HG02763 (cell line): ENCODE measurements around the gene B4GALT6.

Experiments used
- ATAC-seq: cut with Tn5 transposase; IDR thresholded peaks from one replicate; pipeline ENCODE4 v1.9.1; 2021; ENCODE audit warnings: mild to moderate bottlenecking, moderate library complexity; ENCODE audit not compliant: unreplicated experiment

B4GALT6 gene

DNA sequence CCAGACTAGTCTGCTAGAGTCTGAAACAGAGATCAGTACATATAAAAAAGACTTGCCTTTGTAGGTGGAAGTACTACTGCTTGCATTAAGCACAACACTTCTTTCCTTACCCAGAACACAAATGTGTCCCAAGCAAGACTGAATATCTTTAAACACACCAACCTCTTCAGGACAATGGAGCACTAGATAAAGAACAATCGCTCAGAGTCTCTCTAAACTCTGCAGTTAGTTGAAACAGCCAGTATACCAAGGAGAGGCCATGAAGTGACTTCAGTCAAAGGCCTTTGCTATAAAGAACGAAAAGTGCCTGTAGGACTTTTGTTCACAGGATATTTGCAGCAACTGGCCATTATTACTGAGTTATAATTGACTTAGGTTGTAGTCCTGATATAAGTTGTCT lies 9.9 kb upstream of the B4GALT6 start:
- ATAC-seq: no peak

DNA sequence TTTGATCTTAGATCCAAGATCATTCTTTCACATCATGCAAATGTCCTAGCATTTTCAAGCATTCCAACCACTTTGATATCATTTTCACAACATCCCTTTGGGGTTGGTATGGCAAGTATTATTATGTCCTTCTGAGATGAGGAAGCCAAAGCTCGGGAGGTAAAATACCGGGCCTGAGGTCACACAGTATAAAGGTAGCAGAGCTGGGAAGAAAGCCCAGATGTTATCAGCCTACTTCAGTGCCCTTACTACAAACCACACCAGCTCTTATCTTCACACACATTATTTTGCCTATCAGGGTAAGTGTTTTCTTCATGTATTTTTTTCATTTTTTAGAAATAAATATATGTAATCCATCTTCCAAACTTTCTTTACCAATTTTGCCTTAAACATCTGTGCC lies 4.2 kb upstream of the B4GALT6 start:
- ATAC-seq: no peak

DNA sequence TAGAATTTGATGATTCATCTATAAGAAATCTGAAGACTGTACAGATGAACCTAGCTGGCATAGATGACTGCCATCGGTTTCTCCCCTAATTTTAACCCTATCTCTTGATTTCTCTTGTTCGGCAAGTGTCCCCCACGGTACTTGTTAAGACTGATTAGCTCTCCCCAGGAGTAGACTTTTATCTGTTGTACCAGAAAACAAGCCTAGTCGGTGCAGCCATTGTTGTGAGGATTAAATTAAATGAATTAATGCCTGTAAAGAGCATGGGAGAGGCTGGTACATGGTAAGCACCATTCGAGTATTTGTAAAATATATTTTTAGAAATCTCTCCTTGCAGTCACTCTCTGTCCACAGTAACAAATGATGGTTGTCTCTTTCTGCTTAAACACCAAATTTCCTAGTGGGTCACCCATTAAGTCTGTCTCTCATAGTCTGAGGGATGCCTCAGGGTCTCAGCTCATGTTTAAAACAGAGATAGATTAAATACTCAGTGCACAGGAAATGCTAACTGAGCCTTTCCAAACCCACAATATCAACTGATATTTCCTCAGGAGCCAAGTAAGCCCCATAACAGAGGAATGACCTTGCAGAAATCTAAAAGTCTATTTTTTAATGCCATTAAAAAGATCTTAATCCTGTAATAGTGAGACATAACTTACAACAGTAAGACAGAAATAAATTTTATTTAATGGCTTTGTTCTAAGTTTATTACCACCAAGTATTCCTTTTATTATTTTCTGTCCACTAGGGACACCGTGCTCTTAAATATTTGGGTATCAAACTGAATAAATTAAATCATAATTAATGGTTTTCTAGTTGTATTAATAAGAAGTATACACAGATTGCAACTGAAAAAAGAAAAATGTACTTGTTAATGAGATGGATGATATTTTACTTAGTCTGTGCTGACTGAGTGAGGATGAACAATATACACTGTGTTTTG lies 2.9 kb upstream of the B4GALT6 start:
- ATAC-seq: no peak

DNA sequence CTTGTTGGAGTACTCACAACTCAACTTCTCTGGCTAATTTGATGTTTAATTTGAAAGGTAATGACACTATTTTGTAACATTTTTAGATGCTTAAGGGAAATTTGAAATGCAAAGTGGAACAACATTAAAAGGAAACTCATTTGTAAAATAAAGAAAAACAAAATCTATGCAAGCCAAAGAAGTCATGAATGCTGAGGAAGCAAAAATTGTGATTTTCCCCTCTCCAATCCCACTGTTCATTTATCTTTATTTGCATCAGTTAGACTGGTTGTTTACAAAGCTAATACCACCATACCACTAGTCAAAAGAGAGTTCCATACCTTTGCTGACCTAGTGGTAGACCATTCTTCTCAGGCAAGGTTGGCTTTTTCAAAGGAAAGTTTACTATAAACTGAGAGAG lies 2.2 kb upstream of the B4GALT6 start:
- no peak for ATAC-seq

DNA sequence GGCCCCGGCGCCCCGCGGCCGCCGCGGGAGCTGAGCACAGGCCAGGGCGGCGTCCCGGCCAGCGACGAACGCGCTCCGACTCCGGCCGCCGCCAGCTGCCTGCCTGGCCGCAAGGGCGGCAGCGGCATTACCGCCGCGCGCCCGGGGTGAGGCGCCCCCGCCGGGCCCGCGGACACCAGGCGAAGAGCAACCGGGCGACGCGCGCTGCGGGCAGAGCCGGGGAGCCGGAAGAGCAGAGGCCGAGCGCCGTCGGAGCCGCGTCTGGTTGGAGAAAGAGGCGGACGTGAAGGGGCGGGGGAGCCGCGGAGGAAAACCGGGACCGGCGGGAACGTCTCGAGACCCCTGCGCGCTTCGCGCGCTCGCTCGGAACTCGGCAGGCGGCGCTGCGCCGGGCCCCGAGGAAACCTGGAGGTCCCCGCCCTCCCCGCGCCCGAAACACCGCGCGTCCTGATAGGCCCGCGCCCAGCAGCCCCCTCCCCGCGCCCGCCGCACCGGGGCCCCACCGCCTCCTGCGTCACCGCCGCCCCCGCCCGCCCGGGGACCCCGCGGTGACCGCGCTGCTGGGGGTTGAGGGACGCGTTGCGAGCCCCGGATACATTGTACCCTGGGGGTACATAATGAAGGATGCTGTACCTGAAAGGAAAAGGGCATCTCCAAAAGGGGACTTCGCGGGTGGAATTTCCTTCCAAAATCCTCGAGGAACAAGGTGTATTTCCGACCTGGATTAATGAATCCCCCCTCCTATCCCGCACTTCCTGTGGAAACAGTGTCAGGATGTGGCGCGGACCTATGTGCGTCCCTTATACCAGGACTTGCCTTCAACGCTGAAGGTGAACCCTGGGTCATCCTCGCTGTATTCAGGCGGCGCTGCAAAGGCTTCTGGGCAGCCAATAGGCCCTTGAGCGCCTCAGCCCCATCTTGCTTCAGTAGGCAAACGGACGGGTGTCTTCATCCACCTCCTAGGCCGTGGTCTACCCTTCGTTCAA lies 1.0 kb upstream of the B4GALT6 start:
- peak; percentile 70 for ATAC-seq

DNA sequence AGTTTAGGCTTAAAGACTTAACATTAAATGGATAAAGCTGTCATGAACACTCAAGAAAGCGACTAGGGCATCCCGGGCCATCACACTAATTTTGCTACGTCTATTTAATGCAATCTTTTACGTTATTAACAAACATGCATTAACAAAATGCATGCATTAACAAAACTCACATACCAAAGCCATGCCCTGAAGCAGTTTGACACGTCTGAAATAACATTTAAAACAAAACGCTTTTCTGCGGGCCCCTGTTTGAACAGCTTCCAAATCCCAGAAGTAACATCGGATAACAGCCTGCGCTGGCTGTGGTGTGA lies 458 bp downstream of the B4GALT6 start:
- no peak for ATAC-seq

DNA sequence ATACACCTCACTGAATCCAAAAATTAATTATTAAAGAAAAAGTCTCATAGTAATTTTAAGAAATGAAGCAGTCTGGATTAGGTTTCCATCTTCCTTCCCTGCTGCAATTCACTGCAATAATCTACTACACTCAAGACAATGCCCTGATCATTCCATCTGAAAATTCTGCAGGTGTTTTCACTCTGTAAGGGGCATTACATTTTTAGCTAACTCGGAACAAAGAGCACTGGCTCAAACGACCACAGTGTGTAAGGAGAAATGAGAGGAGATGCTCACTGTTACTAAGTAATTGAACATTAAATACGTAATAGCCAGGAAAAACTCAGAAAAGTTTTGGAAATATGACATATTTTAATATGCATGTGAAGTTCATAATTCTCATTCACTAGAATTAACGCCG lies 1.3 kb downstream of the B4GALT6 start:
- ATAC-seq: no peak

DNA sequence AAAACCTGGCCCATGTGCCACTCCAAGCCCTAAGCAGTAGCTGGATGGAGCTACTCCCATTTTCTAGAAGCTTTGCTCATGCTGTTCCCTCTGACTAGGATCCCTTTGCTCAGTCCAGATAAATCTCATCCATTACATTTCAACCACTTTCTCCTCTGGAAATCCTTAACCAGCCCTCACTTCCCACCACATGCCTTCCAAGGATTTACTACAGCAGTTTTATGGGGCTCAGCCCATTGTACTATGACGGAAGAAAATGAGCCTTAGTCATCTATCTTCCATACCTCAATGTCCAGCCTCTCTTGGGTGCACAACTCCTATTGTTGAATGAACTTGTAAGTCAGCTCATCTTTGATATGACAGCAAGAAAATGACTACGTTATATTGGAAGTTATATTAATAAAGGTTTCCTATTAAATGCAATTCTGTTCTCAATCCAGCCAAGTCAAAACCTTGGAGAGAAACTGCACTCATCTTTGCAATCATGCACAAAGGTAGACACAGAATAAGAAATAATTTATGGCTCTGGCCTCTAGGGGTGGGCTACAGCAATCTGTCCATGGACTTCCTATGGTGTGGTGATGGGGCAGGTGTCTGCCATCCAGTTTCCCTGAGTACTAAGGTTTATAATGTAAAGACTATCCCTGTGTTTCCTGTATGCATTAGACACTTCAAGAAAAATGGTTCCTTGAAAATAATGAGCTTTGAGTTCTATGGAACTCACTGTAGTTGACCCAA lies 3.4 kb downstream of the B4GALT6 start:
- ATAC-seq: no peak

DNA sequence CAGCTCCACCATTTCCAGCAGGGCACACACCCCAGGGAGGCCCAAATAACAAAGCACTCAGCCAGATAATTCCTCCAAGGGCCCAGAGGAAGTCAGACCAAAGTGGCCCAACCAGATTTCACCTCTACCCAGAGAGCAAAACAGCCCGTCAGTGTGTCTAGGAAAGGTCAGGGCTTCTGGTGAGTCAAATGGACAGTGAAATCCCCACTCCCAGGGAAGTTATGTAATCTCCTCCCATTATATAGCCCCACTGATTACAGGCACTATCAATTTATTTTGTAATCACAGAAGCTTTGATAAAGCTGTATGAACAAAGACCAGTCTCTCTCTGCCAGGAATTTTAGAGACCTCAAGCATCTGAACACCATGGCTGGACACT lies 4.0 kb downstream of the B4GALT6 start:
- no peak for ATAC-seq

DNA sequence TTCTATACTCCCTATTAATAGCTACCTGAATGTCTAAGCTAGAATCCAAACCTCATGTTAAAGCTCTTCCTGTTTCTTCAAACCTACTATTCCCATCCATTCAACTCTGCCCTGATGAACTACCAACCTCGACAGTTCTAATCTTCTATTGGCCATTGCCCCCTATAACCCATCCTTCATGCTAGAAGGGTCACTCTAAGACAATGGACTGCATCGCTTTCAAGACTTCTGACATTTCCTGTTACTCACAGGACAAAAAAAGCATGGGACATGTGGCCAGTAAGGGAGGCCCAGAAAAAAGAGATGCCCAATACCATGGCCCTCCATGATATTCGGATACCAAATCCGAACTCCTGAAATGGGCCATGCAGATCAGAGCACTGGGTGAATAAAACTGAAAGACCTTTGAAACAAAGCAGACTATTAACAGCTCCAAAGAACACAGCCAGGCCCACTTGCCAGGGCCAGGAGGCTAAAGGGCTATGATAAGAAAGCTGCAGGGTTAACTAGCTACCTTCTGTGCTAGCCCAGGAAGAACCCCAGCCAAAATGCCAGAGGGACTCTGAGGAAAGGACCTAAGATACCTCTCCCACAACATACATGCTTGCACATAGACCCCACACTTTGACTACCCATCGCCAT lies 4.5 kb downstream of the B4GALT6 start:
- no peak for ATAC-seq

DNA sequence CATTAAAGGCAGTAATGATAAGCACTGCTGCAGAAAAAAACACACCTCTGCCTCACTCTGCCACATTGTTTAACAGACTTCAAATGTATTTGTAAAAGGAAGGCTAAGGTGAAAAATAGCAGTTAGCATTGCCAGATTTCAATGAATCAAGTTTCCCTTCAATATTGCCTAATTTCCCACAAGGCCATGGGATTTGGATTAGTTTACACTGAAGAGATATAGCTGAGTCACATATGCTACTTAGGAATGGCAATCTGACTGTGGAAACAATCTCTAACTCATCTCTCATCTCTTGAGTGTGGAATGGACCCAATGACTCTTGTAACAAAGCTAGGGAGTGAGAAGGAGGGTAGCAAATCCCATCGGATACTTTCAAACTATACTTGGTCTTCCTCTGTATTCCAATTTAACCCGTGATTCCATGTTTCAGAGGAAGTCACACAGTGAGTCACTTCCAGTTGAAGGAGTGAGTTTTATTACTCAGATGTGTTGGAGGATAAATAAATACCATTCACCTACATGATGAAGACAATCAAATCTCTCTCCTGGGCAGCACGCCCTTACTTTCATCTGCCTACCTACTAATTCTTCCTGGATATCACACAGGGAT lies 5.1 kb downstream of the B4GALT6 start:
- ATAC-seq: no peak

DNA sequence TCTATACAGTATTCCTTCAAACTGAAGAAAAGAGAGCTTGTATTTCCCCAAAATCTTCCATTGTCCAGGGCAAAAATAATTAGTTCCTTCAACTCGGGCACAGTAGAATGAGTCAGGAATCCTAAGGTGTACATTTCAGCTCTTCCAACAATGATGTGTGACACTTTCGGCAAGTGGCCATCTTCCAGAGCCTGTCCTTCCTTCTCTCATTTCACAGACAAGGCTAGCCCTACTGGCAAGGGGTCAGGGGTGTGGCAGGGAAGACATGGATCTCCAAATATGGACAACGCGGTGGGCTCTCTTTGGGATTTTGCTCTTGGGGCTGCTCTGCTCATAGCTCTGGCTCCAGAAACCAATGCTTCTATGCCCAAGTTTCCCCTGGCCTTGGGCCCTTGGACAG lies 6.0 kb downstream of the B4GALT6 start:
- ATAC-seq: no peak

DNA sequence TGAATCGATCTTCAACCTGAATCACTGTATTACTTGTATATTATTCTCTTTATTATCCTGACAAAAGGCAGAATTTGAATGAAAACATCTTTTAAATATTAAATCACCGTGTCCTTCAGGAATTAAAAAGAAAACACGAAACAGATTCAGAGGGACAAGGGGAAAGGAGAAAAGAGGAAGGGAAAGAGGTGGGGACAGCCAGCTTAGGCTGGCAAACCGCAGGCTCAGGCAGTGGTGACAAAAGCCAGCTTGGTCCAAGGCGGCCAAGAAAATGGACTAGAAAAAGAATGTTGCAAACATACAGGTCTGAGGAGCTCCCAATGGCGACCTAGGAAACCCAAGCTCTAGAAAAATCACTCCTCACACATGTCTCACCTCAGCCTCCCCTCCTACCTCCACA lies 6.8 kb downstream of the B4GALT6 start:
- ATAC-seq: no peak

DNA sequence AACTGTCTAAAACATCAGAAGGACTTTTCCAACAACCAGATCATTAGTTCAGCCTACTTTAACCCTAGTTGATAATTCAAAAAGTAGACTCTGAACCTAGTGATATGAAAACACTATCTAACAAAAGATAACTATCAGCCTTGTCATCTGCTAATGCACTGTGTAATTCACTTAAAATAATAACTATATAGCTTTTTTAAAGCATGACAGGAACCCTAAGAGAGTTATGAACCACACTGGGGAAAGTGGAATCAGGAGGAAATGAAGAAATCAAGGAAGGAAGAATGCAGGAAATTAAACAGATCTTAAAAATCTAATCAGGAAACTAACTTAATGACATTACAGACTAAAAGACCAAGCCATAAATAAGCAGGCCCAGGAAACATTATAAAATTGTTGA lies 9.0 kb downstream of the B4GALT6 start:
- ATAC-seq: no peak

DNA sequence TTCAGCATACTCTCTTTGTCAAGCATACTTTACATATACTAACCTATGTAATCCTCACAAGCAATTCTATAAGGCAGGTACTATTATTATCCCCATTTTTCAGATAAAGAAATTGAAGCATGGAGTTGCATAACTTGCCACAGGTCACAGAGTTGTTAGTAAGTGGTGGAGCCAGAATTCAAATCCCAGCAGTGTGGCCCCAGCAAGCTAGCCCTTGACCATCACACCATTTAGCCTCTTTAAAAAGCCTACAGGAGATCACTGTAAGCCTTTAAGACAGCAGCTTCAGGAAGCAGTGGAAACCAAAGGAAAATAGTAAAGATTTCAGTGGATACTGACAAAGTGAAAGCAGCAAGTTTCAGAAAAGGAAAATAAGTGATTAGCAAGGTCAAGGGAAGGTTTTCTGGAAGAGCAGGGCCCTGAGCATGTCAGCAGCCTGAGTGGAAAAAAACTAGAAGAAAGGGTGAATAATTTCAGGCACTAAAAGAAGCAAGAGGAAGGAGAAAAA lies 11.7 kb downstream of the B4GALT6 start:
- ATAC-seq: no peak

DNA sequence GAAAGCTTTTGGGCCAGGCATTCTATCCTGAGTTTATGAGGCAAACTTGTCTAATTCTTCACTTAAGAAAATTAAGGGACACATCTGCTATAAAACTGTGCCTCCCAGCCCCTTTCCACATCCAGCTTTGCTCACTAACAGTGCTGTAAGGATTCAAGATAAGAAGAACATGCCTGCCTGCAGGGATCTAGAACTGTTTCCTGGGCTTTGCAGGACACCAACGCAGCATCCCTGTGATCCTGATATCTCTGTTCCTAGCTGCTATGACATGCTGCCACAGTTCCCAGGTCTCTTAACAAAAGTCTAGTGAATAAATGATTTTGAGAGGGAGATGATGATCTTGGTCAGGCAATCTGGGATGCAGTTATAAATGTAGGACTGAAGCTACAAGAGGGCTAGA lies 12.4 kb downstream of the B4GALT6 start:
- ATAC-seq: no peak

DNA sequence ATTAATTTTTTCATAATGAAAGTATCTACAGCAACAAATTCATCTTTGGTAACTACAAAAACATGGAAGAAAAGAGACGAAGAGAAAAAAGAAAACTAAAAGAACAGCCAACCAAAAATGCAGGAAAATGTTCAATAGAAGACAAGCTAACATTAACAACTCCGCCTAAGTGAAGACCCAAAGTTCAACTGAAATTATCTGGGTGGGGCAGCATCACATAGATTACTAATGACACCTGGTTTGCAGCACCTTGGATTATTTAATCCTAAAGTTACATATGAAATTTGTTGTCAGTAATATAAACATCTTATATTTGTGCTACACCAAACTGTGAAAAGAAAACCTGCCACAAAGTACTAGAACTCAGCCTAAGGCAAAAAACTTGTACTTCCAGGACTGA lies 14.8 kb downstream of the B4GALT6 start:
- ATAC-seq: no peak

DNA sequence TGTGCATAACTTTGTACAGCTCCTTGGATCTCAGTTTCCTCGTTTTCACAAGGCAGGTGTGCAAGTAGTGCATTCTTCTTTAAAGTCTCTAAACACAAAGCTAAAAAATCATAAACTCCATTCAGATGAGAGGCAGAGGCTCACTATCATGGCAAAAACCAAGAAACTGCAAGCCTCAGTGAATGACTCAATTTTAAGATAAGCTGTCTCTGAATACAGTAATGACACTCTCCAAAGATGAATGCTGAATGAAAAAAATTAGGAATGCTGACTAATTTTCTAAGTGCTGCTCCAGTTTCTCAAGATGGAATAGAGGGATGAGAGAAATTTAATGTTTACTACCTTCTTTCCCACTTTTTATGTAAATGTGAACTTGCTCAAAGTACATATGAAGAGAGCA lies 17.2 kb downstream of the B4GALT6 start:
- ATAC-seq: no peak

DNA sequence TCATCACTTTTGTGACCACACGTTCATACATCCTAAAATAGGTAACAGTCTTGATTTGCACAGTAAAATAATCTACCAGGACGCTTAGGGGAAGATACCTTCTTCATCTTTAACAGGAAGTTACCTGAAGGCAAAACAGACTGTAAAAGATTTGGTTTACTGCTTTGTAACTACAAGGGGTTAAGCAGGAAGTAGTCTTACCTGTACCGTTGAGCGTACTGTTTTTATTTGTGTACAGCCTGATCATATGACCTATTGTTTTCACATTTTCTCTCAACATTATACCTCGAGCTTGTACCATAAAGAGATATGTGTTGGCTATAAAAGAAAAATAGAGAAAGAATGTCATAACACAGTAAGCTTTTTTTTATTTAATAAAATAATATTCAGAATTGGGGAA lies 18.3 kb downstream of the B4GALT6 start:
- no peak for ATAC-seq

DNA sequence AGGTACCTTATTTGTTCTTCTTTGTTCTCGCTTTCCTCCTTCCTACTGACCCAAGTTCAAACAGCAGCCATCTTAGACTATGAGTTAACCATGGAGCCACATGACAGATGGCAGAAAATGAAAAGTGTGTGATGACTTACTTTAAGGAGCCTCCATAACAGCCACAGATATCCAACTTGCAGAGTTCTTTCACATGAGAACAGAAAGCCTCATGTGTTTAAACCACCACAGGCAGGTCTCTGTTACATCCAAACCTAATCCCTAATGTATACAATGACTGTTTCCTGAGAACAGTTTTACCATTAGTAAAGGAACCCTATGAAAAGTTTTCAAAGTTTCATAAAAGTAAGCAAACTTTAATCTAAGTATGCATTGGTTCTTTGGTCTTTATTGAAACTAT lies 20.3 kb downstream of the B4GALT6 start:
- ATAC-seq: no peak
